K562 (cell line): ENCODE measurements around the gene CUL1. TPM values are rescaled to one million over a fixed set of nuclear protein-coding genes. Genes with fewer than 3 reads are reported as not detected.

Source experiments
- HMBOX1 ChIP-seq: sonication (generic); IDR thresholded peaks from 2 replicates; pipeline ENCODE4 v1.6.1; 2016
- MTA2 ChIP-seq: fragments of 450-650 bp; IDR thresholded peaks from 2 replicates; pipeline ENCODE4 v1.6.1; 2016; ENCODE audit warnings: low read depth
- NCOR1 ChIP-seq: fragments of 450-650 bp; IDR thresholded peaks from 2 replicates; pipeline ENCODE4 v1.6.1; 2016; ENCODE audit warnings: mild to moderate bottlenecking, moderate library complexity
- NR3C1 ChIP-seq: sonication (generic); formaldehyde crosslinking; IDR thresholded peaks from 2 replicates; pipeline ENCODE4 v1.8.1; 2022; ENCODE audit warnings: missing genetic modification reagents
- RBM39 ChIP-seq: fragments of 200-400 bp; formaldehyde crosslinking; optimal IDR thresholded peaks from 2 replicates; pipeline ENCODE3; 2018; ENCODE audit warnings: low read depth, low read length
- SAFB2 ChIP-seq: fragments of 200-400 bp; formaldehyde crosslinking; IDR thresholded peaks from 2 replicates; pipeline ENCODE4 v1.6.1; 2018; ENCODE audit warnings: borderline replicate concordance, low read length, low read depth, moderate library complexity; ENCODE audit not compliant: severe bottlenecking
- SIN3B ChIP-seq: fragments of 450-650 bp; IDR thresholded peaks from 2 replicates; pipeline ENCODE4 v1.6.1; 2017; ENCODE audit warnings: low read depth, mild to moderate bottlenecking, moderate library complexity
- TARDBP ChIP-seq: fragments of 450-650 bp; IDR thresholded peaks from 2 replicates; pipeline ENCODE4 v1.6.1; 2016
- TEAD1 ChIP-seq, 2 experiments: fragments of 450-650 bp in 1 of 2; sonication (generic) in 1 of 2; formaldehyde crosslinking; IDR thresholded peaks; 2 replicates each; pipeline versions ENCODE4 v1.4.0 to v1.8.0; 2020 to 2022; ENCODE audit warnings: mild to moderate bottlenecking in 2 of 2, missing genetic modification reagents in 1 of 2
- U2AF2 ChIP-seq: fragments of 200-400 bp; formaldehyde crosslinking; optimal IDR thresholded peaks from 2 replicates; pipeline ENCODE3; 2017; ENCODE audit warnings: low read depth, mild to moderate bottlenecking, low read length
- UBTF ChIP-seq, 2 experiments: IDR thresholded peaks; 2 replicates each; pipeline ENCODE4 v1.6.1; 2012; ENCODE audit warnings: improper control_type of control experiment in 2 of 2, low read depth in 2 of 2, low read length in 2 of 2, borderline replicate concordance in 1 of 2
- ZBED1 ChIP-seq: IDR thresholded peaks from 2 replicates; pipeline ENCODE4 v1.6.1; 2014
- ZHX1 ChIP-seq: fragments of 150-350 bp; conservative IDR thresholded peaks from 2 replicates; pipeline ENCODE4 v1.6.1; 2014; ENCODE audit warnings: low read length
- ZNF263 ChIP-seq: sonication (generic); formaldehyde crosslinking; IDR thresholded peaks from 2 replicates; pipeline ENCODE4 v1.8.0; 2022; ENCODE audit warnings: mild to moderate bottlenecking, missing genetic modification reagents, borderline replicate concordance
- ZNF586 ChIP-seq: fragments of 450-650 bp; formaldehyde crosslinking; conservative IDR thresholded peaks from 2 replicates; pipeline ENCODE4 v1.4.0; 2020; ENCODE audit warnings: mild to moderate bottlenecking, moderate library complexity
- ZNF592 ChIP-seq: fragments of 450-650 bp; IDR thresholded peaks from 2 replicates; pipeline ENCODE4 v1.6.1; 2017; ENCODE audit warnings: antibody characterized with exemption, mild to moderate bottlenecking
- ZNF717 ChIP-seq: fragments of 250-450 bp; sonication (Bioruptor Pico); IDR thresholded peaks from 2 replicates; pipeline ENCODE4 v1.5.0; 2021
- ZSCAN29 ChIP-seq: fragments of 450-650 bp; IDR thresholded peaks from 2 replicates; pipeline ENCODE4 v1.6.1; 2017
- polyA plus RNA-seq, 8 experiments: library from polyadenylated mRNA; depleted of rRNA in 4 of 8; stranded (reverse) in 5 of 8; unstranded in 3 of 8; fragments of >200 nt; fragmentation: Nextera tagmentation in 2 of 8; fragmentation: Illumina TruSeq in 1 of 8; extraction: Ambion mirVana in 2 of 8; extraction: Trizol in 1 of 8; gene quantifications; 2 replicates each; pipeline versions ENCODE4 v1.2.1 to v1.2.3, GENCODE V29; 2011 to 2014; ENCODE audit warnings: inconsistent platforms in 1 of 8, missing spikeins in 1 of 8
- total RNA-seq, 7 experiments: library from RNA; depleted of rRNA in 6 of 7; stranded (reverse); fragments of >200 nt in 6 of 7; fragmentation: Illumina TruSeq in 2 of 7; extraction: Trizol in 2 of 7; gene quantifications; 2 replicates each; pipeline versions ENCODE4 v1.2.1 to v1.2.3, GENCODE V29; 2011 to 2021; ENCODE audit warnings: low replicate concordance in 1 of 7

The CUL1 gene
- total and polyA plus RNA-seq, 9 of the 15 experiments (the other 6 are each of a cell fraction or from before 2014, with no cell fraction given), result 31.5 to 107 (median 96.5) TPM

GRCh38 chr7:148697256-148698006, 1.3 kb upstream of the CUL1 start (continued):
- TF ChIP-seq UBTF (IDR thresholded peaks at IDR 0.05; ENCODE audit: borderline replicate concordance in 1 of 2, low read depth in 2 of 2, low read length in 2 of 2) (0 out of 4 replicates have a peak, but pooled peaks of 1 of the 2 experiments have one; percentile 53), RBM39 (peak; percentile 38), ZSCAN29 (no peak), ZNF586 (CRISPR knock-in tag) (no peak), ZNF263 (CRISPR knock-in tag) (peak; percentile 40; the same call in 1 of the 2 replicates), ZNF592 (peak; percentile 76), ZHX1 (no peak; the same call in 1 of the 2 replicates), MTA2 (0 out of 2 replicates have a peak, but pooled peaks have one; percentile 13), U2AF2 (no peak), NCOR1 (peak; percentile 5; the same call in 1 of the 2 replicates), NR3C1 (CRISPR knock-in tag) (no peak), SIN3B (no peak), ZNF717 (CRISPR knock-in tag) (no peak), TEAD1 (CRISPR knock-in tag; IDR thresholded peaks at IDR 0.05) (peak in 1 of 2 experiments; percentile 56; a peak in 1 of 4 replicates), ZBED1 (no peak), TARDBP (0 out of 2 replicates have a peak, but pooled peaks have one; percentile 11), HMBOX1 (no peak), SAFB2 (no peak)
